GM12878 (cell line): Measurements from ENCODE around the gene NOD2. TPM values are rescaled to one million over a fixed set of nuclear protein-coding genes. Genes with fewer than 3 reads are reported as not detected.

Source experiments
- BACH1 ChIP-seq: fragments of 450-650 bp; IDR thresholded peaks from 2 replicates; pipeline ENCODE4 v1.6.1; 2017; ENCODE audit warnings: mild to moderate bottlenecking, borderline replicate concordance
- CHD1 ChIP-seq: IDR thresholded peaks from 2 replicates; pipeline ENCODE4 v1.6.1; 2012; ENCODE audit warnings: low read depth, low read length, improper control_type of control experiment
- CHD4 ChIP-seq: fragments of 200-600 bp; sonication (generic); IDR thresholded peaks from 2 replicates; pipeline ENCODE4 v1.6.1; 2016; ENCODE audit warnings: mild to moderate bottlenecking
- DPF2 ChIP-seq: fragments of 450-650 bp; IDR thresholded peaks from 2 replicates; pipeline ENCODE4 v1.6.1; 2017; ENCODE audit warnings: mild to moderate bottlenecking
- EGR1 ChIP-seq, 2 experiments: IDR thresholded peaks; 1 replicate in 1 of 2; 2 replicates in 1 of 2; pipeline ENCODE4 v1.6.1; 2011 to 2012; ENCODE audit warnings: low read depth in 2 of 2, low read length in 2 of 2, borderline replicate concordance in 1 of 2, mild to moderate bottlenecking in 1 of 2, moderate library complexity in 1 of 2
- EP300 ChIP-seq, 2 experiments: fragments of 150-350 bp in 1 of 2; IDR thresholded peaks; 2 replicates each; pipeline ENCODE4 v1.6.1; 2011 to 2012; ENCODE audit warnings: low read depth in 2 of 2, low read length in 2 of 2, borderline replicate concordance in 1 of 2, improper control_type of control experiment in 1 of 2, inconsistent platforms in 1 of 2; ENCODE audit not compliant: control insufficient read depth in 1 of 2
- NFIC ChIP-seq: IDR thresholded peaks from 2 replicates; pipeline ENCODE4 v1.6.1; 2012; ENCODE audit warnings: low read depth, mild to moderate bottlenecking, inconsistent platforms, low read length, moderate library complexity
- NR2C2 ChIP-seq: IDR thresholded peaks from 2 replicates; pipeline ENCODE4 v1.6.1; 2011; ENCODE audit warnings: borderline replicate concordance, low read depth; ENCODE audit not compliant: control insufficient read depth, insufficient read length
- POLR2A ChIP-seq: IDR thresholded peaks from 2 replicates; pipeline ENCODE4 v1.6.1; 2011; ENCODE audit warnings: low read depth, mild to moderate bottlenecking, low read length
- RELB ChIP-seq: fragments of 450-650 bp; IDR thresholded peaks from 2 replicates; pipeline ENCODE4 v1.6.1; 2017; ENCODE audit warnings: low read depth, mild to moderate bottlenecking, moderate library complexity
- SMARCA5 ChIP-seq: fragments of 450-650 bp; IDR thresholded peaks from 2 replicates; pipeline ENCODE4 v1.6.1; 2017; ENCODE audit warnings: mild to moderate bottlenecking
- SUZ12 ChIP-seq: fragments of 200-600 bp; sonication (generic); IDR thresholded peaks from one replicate; pipeline ENCODE4 v1.6.1; 2018; ENCODE audit warnings: antibody characterized with exemption, mild to moderate bottlenecking; ENCODE audit not compliant: unreplicated experiment
- polyA plus RNA-seq, 11 experiments: library from polyadenylated mRNA; depleted of rRNA in 4 of 11; unstranded in 6 of 11; stranded (reverse) in 5 of 11; fragments of >200 nt; fragmentation: Nextera tagmentation in 4 of 11; fragmentation: Illumina TruSeq in 1 of 11; extraction: Ambion mirVana in 4 of 11; extraction: Trizol in 1 of 11; gene quantifications; 1 replicate in 1 of 11; 2 replicates in 10 of 11; pipeline versions ENCODE4 v1.2.1 to v1.2.3, GENCODE V29; 2011 to 2016; ENCODE audit warnings: inconsistent platforms in 2 of 11, missing spikeins in 2 of 11, low read depth in 1 of 11
- total RNA-seq, 4 experiments: library from RNA; depleted of rRNA in 3 of 4; stranded (reverse); fragments of >200 nt in 3 of 4; fragmentation: Illumina TruSeq in 1 of 4; extraction: Trizol in 1 of 4; gene quantifications; 2 replicates each; pipeline versions ENCODE4 v1.2.1 to v1.2.3, GENCODE V29; 2013 to 2021

Gene NOD2
- total and polyA plus RNA-seq, 10 of the 15 experiments (the other 5 are each of a cell fraction or from before 2014, with no cell fraction given): 1.0 to 18.6 (median 6.7) TPM

GRCh38 chr16:50697881-50698767 is 4.7 kb downstream of the NOD2 start (continued):
- no peak for TF ChIP-seq CHD1
- peak in 1 of 2 experiments; percentile 81; a peak in 2 of 3 replicates for TF ChIP-seq EGR1 (IDR thresholded peaks at IDR 0.05; ENCODE audit: borderline replicate concordance in 1 of 2, low read depth in 2 of 2, low read length in 2 of 2)
- TF ChIP-seq RELB: peak; percentile 94
- peak; percentile 97 for TF ChIP-seq DPF2
- TF ChIP-seq CHD4: no peak
- TF ChIP-seq SUZ12: no peak
- peak; percentile 70; the same call in 1 of the 2 replicates for TF ChIP-seq NFIC
- TF ChIP-seq NR2C2: no peak
- TF ChIP-seq SMARCA5: peak; percentile 65
- peak; percentile 11 to 77; a peak in 3 of 4 replicates for TF ChIP-seq EP300 (IDR thresholded peaks at IDR 0.05; ENCODE audit: borderline replicate concordance in 1 of 2, control insufficient read depth in 1 of 2, low read depth in 2 of 2, low read length in 2 of 2)
- 0 out of 2 replicates have a peak, but pooled peaks have one; percentile 51 for TF ChIP-seq BACH1
- TF ChIP-seq POLR2A: no peak; the same call in 1 of the 2 replicates
